ENCODE data around the gene PARP12. TPM values are rescaled to one million over a fixed set of nuclear protein-coding genes. Genes with fewer than 3 reads are reported as not detected.
A peak's percentile ranks its signal among the peaks of the same experiment; 100 is the strongest.

PARP12 gene
- total and polyA plus RNA-seq, 2 of the 13 experiments (the other 11 are each of a cell fraction or from before 2014, with no cell fraction given): 15.5 to 35.2 TPM

- TF ChIP-seq SOX6 (IDR thresholded peaks at IDR 0.05) (no peak), SOX6 (CRISPR knock-in tag; IDR thresholded peaks at IDR 0.05) (no peak), GABPA (IDR thresholded peaks at IDR 0.05; ENCODE audit: low read depth, low read length) (no peak), GABPA (CRISPR knock-in tag; IDR thresholded peaks at IDR 0.05; ENCODE audit: low read depth) (no peak), ZNF792 (CRISPR knock-in tag; IDR thresholded peaks at IDR 0.05) (0 out of 2 replicates have a peak, but pooled peaks have one; percentile 25), SUZ12 (IDR thresholded peaks at IDR 0.05; ENCODE audit: low read depth, low read length) (no peak), TEF (CRISPR knock-in tag; IDR thresholded peaks at IDR 0.05) (no peak), ZNF383 (CRISPR knock-in tag; IDR thresholded peaks at IDR 0.05; ENCODE audit: borderline replicate concordance) (no peak), ZNF772 (CRISPR knock-in tag; IDR thresholded peaks at IDR 0.05) (peak; percentile 75; the same call in 1 of the 2 replicates), ZNF34 (CRISPR knock-in tag; IDR thresholded peaks at IDR 0.05; ENCODE audit: borderline replicate concordance) (no peak), ZNF513 (CRISPR knock-in tag; conservative IDR thresholded peaks at IDR 0.05) (no peak), IRX3 (CRISPR knock-in tag; IDR thresholded peaks at IDR 0.05; ENCODE audit: borderline replicate concordance, low read depth) (no peak), ZNF746 (CRISPR knock-in tag; IDR thresholded peaks at IDR 0.05) (no peak), ZNF678 (CRISPR knock-in tag; IDR thresholded peaks at IDR 0.05) (no peak), MATR3 (CRISPR knock-in tag; IDR thresholded peaks at IDR 0.05) (no peak), RXRB (CRISPR knock-in tag; IDR thresholded peaks at IDR 0.05; ENCODE audit: borderline replicate concordance) (no peak), ZFAT (CRISPR knock-in tag; conservative IDR thresholded peaks at IDR 0.05) (no peak), ZBTB3 (CRISPR knock-in tag; IDR thresholded peaks at IDR 0.05; ENCODE audit: borderline replicate concordance, low read depth) (no peak), SRY (CRISPR knock-in tag; IDR thresholded peaks at IDR 0.05) (no peak), ZHX2 (IDR thresholded peaks at IDR 0.05; ENCODE audit: low read depth) (no peak), ZHX2 (CRISPR knock-in tag; IDR thresholded peaks at IDR 0.05; ENCODE audit: borderline replicate concordance) (no peak), ZNF501 (CRISPR knock-in tag; IDR thresholded peaks at IDR 0.05) (peak; percentile 50; the same call in 1 of the 2 replicates), ZNF589 (CRISPR knock-in tag; conservative IDR thresholded peaks at IDR 0.05) (no peak), TEAD3 (CRISPR knock-in tag; optimal IDR thresholded peaks at IDR 0.05; ENCODE audit: borderline replicate concordance) (peak; percentile 56), ZNF510 (CRISPR knock-in tag; IDR thresholded peaks at IDR 0.05; ENCODE audit: low read depth) (no peak)
Measured at GRCh38 chr7:140005754-140006503, 56.8 kb downstream of the PARP12 start (continued).
